GM12873 (cell line): Measurements from ENCODE around the gene STOML1.

Experiments
- TF ChIP-seq, protein P1 (sequence below): IDR thresholded peaks from 2 replicates; pipeline ENCODE4 v1.5.1; 2012; ENCODE audit warnings: low read depth, mild to moderate bottlenecking, moderate library complexity, low read length, control low read depth; ENCODE audit not compliant: insufficient read depth; ENCODE audit errors: missing control alignments

STOML1 gene

DNA sequence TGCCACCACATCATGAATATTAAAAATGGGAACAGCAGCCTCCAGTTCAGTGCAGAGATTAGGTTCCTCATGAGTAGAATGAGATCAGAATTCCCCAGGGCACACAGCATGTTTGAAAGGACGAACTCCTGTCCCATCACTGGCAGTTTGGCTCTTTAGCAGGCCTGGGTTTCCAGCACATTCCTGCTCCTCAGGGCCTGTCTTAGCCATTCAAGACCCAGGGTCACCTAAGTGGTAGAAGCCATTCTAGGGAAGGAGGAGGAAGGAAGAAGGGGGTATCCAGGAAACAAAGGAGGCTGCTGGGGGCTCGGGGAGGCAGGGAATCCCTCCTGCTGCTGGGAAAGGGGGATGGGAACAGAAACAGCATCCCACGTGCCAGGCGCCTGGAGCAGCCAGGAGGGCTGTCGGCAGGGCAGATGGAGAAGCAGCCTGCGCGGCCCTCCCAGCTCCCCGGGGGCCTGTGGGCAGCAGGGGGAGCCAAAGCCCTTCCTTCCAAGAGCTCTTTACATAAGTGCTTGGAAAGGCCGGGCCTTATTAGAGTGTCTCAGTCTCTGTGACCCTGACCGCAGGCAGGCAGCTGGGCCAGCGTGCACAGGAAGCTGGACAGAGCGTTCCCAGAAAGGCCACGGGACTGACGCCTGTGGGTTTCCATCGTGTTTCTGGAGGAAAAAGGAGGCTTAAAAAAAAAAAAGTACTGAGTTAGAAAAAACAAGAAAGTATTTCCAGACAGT lies 41.1 kb downstream of the STOML1 start:
- TF ChIP-seq, protein P1, sequence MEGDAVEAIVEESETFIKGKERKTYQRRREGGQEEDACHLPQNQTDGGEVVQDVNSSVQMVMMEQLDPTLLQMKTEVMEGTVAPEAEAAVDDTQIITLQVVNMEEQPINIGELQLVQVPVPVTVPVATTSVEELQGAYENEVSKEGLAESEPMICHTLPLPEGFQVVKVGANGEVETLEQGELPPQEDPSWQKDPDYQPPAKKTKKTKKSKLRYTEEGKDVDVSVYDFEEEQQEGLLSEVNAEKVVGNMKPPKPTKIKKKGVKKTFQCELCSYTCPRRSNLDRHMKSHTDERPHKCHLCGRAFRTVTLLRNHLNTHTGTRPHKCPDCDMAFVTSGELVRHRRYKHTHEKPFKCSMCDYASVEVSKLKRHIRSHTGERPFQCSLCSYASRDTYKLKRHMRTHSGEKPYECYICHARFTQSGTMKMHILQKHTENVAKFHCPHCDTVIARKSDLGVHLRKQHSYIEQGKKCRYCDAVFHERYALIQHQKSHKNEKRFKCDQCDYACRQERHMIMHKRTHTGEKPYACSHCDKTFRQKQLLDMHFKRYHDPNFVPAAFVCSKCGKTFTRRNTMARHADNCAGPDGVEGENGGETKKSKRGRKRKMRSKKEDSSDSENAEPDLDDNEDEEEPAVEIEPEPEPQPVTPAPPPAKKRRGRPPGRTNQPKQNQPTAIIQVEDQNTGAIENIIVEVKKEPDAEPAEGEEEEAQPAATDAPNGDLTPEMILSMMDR = peak; percentile 76

DNA sequence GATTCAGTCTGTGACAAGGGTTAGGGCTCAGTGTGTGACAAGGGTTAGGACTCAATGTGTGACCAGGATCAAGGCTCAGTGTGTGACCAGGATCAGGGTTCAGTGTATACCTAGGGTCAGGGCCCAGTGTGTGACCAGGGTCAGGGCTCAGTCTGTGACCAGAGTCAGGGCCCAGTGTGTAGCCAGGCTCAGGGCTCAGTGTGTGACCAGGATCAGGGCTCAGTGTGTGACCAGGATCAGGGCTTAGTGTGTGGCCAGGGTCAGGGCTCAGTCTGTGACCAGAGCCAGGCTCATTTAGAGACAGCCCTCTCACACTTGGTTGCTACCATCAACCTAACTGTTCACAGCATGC lies 41.6 kb downstream of the STOML1 start:
- TF ChIP-seq, protein P1 = no peak

DNA sequence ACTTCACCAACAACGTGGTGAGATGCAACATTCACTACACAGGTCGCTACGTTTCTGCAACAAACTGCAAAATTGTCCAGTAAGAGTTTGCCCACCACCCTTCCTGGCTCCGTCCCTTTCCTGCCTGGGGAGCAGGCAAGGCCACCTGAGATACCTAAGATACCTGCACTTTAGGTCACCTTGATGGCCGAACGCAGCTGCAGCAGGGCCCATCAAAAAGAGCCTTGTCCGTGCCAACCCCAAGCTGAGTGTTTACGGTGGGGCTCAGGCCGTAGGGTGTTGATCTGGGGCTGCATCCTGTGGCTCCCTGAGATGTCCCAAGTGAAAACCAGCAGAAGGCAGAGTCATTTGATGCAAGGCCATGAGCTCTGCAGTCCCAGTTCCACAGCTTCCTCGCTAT lies 42.6 kb downstream of the STOML1 start:
- TF ChIP-seq, protein P1 = no peak

DNA sequence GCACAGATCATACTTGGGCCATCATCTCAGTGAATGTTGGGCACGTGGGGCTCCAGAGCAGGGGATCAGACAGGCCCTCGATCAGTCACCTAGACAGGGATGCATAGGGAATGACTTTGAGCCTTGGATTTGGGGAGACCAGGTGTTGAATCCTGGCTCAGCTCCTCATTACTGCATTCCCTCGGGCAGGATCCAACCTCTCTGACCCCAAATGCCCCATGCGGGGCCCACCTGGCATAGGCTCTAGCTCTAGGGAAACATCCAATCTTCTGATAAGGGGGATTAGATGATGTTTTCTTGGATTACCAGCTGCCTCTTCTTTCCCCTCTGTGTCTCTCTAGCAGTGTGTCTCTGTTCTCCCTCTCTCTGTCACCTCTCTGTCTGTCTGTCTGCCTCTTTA lies 43.1 kb downstream of the STOML1 start:
- TF ChIP-seq, protein P1 = no peak

DNA sequence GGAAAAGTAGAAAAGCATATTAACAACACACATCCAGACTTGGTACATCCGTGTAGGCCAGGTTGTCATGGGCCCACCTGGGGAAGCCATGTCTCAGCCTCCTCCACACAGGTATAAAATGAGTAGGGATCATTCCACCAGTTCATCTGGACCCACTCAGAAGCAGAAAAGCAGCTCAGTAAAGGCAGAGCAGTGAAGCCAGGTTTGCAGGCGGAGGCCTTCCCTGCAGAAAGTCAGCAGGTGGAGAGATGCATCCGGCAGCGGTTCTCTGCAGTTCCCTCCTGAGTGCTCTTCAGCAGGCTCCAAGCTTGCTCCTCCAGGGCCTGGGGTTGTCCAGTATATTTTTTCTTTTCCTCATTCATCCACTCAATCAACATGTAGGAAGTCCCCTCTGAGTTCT lies 43.7 kb downstream of the STOML1 start:
- TF ChIP-seq, protein P1 = no peak

DNA sequence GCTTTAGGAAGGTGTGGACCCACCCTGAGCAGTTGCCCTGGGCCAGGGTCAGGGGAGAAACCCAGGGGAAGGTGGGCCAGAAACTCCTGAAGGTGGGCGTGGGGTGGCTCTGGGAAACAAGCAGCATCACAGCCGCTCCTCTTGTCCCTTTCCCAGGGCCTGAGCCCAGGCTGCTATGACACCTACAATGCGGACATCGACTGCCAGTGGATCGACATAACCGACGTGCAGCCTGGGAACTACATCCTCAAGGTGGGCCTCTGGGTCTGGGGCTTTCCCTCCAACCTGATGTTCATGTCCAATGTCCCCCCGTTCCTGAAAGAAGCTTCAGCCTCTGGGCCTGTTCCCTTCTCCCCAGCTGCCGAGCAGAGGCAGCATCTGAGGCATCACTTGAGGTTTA lies 44.4 kb downstream of the STOML1 start:
- TF ChIP-seq, protein P1 = no peak

DNA sequence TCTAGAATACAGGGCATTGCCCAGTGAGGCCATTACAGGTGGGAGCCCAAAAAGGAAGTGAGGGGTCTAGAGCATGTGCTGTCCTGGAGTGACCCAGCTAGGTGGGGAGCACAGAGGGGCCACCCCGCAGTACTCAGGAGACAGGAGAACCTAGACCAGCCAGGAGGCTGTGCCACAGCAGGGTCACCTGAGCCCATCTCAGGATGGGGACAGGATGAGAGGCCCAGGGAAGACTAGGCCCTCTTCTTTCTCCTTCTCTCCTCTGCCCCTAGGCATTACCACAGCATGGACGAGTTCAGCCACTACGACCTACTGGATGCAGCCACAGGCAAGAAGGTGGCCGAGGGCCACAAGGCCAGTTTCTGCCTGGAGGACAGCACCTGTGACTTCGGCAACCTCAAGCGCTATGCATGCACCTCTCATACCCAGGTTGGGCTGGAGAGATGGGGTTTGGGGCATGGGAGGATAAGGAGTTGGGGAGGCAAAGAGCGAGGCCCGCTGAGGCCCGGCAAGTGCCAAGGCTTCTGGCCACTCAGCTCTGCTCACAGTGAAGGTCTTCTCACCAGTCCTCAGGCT lies 45.2 kb downstream of the STOML1 start:
- TF ChIP-seq, protein P1 = no peak
